Hindlimb muscle (tissue), 1 donor: ENCODE data around the gene AP3S1. TPM values are rescaled to one million over a fixed set of nuclear protein-coding genes. Genes with fewer than 3 reads are reported as not detected.

Experiments
- DNase-seq: peaks from one replicate; pipeline ENCODE4 v3.0.0-alpha.2; 2013
- polyA plus RNA-seq: library from polyadenylated mRNA; unstranded; fragments of 120-200 nt; gene quantifications from one replicate; pipeline ENCODE4 v1.2.1, GENCODE V29; 2013; ENCODE audit not compliant: insufficient read length

AP3S1 gene
- polyA plus RNA-seq, 1 donor: 87.2 TPM

DNA sequence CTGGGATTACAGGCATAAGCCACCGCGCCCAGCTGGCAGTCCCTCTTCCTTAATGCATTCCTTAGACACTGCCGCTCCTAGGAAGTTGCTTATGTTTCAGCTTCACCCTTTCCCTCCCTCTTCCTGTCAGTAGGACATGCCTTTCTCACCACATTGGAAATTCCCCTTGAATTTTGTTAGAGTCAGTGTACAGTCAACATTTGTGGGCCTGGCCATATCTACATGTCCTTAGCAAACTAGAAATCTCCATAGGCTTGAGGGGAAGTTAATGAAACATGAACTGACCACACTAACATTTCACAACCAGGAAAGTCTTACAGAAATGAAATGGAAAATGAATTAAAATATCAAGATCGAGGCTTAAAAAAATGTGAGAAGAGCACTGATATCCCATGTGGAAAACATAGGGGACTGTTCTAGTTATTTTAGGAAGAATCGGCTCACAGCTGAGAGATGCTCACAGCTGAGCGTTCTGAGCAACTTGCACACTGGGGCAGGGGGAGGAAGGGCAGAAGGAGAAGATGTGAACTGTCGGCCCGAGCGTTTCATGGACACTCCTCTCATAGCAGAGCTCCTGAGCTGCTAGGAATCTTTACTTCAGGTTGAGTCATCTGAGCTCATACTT is 99.4 kb downstream of the AP3S1 start:
- peak; percentile 61 for DNase-seq

DNA sequence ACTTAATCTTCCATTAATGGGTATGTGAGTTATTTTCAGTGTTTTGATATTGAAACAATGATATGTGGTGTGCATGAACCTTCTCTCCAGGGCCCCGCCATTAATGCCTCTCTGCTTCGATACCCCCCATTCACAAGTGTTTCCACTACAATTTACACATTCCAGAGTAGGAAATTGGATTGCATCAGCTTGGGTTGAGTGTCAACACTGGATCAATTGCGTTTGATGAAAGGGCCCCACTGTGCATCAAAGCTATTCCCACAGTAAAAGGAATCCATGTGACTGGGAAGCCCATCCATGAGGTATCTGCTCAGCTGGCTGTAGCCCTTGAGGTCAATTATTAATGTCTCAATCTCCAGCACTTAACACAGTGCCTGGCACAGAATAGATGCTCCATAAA is 102.8 kb downstream of the AP3S1 start:
- no peak for DNase-seq

DNA sequence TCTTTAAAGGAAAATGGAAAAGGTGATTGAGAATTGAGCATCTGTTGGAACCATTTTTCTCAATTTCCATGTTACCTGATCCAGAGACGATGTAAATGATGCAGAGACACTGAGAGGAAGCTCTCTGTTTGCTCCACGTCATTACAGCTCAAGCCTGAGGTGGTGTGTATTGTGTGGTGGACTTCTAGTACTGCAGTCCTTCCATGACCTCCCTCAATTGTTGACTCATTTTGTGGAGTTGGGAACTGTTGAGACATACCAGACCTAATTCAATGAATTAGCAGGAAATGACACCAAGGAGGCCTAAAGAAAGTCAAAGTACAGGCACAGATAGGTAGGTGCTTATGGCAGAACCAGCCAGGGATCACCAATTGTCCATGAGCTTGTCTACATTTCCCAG is 104.9 kb downstream of the AP3S1 start:
- no peak for DNase-seq

DNA sequence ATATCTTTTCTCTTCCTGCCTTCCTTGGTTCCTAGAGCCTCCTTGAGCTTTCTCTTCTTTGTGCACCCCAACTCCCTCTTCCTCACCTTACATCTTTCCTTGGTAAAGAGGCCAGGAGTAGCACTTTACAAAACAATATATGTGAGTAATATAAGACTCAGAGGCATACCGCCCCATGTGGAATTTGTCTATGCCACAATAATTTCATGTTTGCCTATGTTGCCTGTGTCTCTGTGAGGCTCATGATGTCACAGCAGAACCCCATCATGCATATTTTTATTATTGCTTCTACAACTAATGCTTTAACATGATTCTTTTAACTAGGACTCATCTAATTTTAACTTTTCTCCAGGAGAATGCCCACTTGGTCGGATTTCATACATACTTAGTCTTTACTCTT is 105.5 kb downstream of the AP3S1 start:
- no peak for DNase-seq

DNA sequence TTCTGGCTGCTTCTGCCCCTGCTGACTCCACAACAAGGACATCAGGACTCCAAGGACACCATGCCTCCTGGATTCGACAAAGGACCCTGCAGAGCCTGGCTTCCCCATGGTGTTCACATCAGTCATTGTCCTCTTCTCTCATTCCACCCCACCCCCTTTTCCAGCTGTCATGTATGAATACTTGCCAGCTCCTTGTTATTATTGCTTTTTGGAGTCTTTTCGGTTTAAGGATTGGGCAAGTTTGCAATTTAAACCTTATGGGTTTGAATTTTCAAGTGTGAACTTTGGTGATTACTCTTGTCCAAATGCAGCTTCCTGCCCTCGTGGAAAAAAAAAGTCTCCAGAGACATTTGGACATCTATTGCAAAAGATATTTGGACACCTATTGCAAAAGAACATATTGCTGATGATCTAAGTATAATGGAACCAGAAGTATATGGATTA is 106.4 kb downstream of the AP3S1 start:
- DNase-seq: peak; percentile 59

DNA sequence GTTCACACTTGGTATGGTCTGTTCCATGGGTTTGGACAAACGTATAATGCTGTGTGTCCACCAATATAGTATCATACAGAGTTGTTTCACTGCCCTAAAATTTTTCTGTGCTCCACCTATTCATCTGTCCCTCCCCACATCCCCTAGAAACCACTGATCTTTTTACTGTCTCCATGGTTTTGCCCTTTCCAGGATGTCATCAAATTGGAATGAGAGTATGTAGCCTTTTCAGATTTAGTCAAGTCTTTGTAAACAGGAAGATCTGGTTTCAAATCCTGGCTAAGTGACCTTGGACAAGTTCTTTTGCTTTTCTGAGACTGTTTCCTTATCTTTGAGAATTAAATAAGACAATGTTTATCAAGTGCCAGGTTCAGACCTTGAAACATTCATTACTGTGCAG is 107.4 kb downstream of the AP3S1 start:
- DNase-seq: no peak

DNA sequence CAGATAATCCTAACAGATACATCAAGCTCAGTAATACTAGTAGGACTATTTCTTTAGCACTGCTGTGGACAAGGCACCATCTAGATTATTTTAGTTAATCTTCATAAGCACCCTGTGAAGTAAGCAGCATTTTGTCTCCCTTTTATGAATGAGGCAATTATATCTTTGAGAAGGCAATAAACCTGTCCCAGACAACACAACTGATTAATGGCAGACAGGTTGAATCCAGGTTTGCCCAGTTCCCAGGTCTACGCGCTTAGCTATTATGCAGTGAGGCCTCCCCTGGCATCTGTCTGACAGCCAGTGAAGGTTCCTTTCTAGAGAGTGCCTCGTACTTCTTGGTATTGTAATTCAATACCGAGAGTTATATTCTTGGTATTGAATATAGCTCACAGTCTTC is 110.9 kb downstream of the AP3S1 start:
- no peak for DNase-seq

DNA sequence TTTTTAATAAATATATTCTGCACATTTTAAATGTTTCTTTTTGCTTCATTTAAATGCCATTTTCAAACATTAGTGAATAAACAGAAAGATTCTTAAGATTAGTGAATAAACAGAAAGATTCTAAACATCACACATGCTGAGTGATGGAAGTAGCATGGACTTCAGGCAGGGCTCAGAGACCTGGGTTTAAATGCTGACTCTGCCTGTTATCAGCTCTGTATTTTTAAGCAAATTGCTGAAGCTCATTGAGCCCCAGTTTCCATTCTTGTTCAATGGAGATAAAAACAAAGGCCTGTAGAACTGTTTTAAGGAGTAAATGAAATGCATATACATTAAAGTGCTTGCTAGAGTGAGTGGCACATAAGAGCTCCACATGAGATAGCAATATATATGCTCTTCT is 112.4 kb downstream of the AP3S1 start:
- DNase-seq: no peak

DNA sequence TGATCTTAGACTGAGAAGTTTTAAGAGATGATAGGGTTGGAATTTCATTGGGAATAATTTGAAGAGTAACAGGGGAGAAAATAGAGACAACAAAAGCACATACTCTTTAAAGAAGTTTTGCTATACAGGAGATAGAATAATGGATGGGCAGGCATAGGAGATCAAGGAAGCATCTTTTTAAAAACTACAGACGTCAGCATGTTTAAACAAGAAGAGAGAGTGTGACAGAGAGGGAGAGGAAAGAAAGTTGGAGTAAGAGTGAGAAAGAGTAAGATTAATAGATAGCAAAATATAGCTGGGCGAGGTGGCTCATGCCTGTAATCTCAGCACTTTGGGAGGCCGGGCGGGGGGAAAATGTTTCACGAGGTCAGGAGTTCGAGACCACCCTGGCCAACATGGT is 115.2 kb downstream of the AP3S1 start:
- no peak for DNase-seq

DNA sequence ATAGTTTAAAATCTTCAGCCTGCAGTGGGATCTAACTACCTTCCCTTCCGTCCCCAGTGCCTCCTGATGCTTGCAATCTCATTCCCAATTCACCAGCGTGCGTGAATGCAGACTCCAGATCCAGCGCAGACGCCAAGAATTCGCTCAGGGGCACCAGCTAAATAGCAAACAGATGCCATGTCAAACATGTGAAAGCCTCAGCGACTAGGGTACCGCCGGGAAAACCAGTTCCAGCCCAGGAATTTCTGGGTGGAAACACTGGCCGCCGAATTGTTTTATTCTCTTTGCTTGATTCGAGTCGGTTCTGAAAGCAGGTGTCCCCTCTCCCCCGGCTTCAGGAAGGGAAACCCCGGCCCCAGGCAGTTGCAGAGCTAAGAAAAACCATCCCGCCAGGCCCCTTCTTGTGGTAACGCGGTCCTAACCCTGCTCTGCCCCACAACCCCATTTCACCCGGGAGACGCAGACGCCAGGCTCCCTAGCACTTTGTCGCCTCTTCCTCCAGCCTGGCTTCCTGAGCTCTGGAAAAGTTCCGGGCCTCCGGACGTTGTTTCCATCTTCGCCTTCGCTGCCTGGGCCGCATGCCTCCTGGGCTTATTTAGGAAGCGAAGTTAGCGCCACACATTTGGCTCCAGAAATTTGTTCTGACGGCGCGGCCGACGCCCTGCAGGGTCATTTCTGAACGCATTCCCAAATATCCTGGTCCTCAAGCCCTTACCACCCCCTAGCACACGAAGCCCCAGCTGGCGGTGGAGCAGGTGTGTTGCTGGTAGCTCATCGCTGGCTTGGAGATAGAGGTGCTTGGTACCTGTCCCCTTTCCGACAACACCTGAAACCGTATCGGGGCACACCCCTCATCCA is 119.9 kb downstream of the AP3S1 start:
- peak; percentile 38 for DNase-seq

DNA sequence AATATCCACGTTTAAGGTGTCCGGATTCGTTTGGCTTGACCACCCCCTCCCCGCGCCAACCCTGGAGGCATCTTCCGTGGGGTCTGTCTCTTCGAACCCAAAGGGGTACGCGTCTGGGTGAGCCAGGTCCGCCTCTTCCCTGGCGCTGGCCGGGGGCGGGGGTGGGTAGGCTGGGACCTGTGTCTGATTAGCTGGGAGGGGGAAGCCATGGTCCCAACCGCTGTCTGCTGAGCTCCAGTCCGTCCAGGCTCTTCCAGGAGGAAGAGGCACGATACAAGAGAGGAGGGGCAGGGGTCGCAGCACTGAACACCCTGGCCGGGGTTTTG is 120.5 kb downstream of the AP3S1 start, which contains the start of gene LVRN:
LVRN (plus strand) TSS at position 237 of the 326 bp plus-strand sequence. CDS start 143 bp downstream, outside the sequence.
- DNase-seq: no peak

DNA sequence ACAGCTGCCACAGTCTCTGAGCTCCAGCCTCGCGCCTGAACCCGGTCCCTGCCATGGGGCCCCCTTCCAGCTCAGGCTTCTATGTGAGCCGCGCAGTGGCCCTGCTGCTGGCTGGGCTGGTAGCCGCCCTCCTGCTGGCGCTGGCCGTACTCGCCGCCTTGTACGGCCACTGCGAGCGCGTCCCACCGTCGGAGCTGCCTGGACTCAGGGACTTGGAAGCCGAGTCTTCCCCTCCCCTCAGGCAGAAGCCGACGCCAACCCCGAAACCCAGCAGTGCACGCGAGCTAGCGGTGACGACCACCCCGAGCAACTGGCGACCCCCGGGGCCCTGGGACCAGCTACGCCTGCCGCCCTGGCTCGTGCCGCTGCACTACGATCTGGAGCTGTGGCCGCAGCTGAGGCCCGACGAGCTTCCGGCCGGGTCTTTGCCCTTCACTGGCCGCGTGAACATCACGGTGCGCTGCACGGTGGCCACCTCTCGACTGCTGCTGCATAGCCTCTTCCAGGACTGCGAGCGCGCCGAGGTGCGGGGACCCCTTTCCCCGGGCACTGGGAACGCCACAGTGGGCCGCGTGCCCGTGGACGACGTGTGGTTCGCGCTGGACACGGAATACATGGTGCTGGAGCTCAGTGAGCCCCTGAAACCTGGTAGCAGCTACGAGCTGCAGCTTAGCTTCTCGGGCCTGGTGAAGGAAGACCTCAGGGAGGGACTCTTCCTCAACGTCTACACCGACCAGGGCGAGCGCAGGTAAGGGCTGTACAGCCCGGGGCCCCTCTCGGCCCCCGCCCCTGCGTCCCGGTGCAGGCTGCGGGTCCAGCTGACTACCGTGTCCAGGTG is 121.0 kb downstream of the AP3S1 start:
- DNase-seq: peak; percentile 49

DNA sequence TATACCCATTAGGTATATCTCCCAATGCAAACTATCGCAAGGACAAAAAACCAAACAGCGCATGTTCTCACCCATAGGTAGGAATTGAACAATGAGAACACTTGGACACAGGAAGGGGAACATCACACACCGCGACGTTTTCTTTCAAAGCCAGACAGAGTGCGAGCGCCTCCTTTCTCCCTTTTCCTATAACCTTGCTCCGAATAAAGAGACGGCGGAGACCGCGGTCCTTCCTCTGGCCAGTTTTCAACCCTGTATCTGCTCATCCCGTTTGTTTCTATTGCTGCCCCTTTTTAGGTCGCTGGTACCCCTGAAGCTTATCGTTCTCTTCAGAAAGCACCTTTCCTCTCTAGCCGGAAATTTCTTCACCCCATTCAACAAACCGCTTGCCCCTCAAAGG is 121.8 kb downstream of the AP3S1 start:
- DNase-seq: peak; percentile 38

Other genes starting within 250 kb of the AP3S1 start
- gene TICAM2, start 239.5 kb upstream of the AP3S1 start, polyA plus RNA-seq: 5.0 TPM
- gene TMED7, start 215.9 kb upstream of the AP3S1 start, polyA plus RNA-seq: 53.0 TPM
- gene CDO1, start 25.3 kb upstream of the AP3S1 start, polyA plus RNA-seq: 15.4 TPM
- gene ATG12, start 370 bp upstream of the AP3S1 start, polyA plus RNA-seq: 48.4 TPM
- gene LVRN, start 120.5 kb downstream of the AP3S1 start, polyA plus RNA-seq: 4.1 TPM
- gene ARL14EPL, start 190.5 kb downstream of the AP3S1 start, polyA plus RNA-seq: 0.10 TPM
- 23.9 TPM for gene COMMD10, start 243.1 kb downstream of the AP3S1 start, polyA plus RNA-seq